GM12878 (cell line): ENCODE data around the gene CCHCR1. TPM values are rescaled to one million over a fixed set of nuclear protein-coding genes. Genes with fewer than 3 reads are reported as not detected.

Experiments used
- ATAC-seq: fragments of 200-7000 bp; cut with Tn5 transposase; 3 replicates; pipeline ENCODE4 v1.9.1; 2020; ENCODE audit warnings: mild to moderate bottlenecking, moderate library complexity
- BruUV-seq: library from RNA; stranded (reverse); fragments of 400-500 nt; replicated peaks from 2 replicates; lab custom pipeline; 2021; lab: Mats Ljungman, UMichigan
- CTCF ChIA-PET: fragments of 300-600 bp; sonication (Branson Sonifier 250); formaldehyde crosslinking; extraction: SDS; loops from one replicate; lab custom pipeline; 2021; ENCODE audit warnings: inconsistent platforms; lab: Yijun Ruan, JAX
- POLR2A ChIA-PET: fragments of 350-600 bp; formaldehyde crosslinking; extraction: SDS; loops from one replicate; lab custom pipeline; 2021; ENCODE audit warnings: inconsistent platforms; lab: Charles Lee
- RAD21 ChIA-PET: fragments of 300-600 bp; sonication (Branson Sonifier 250); formaldehyde crosslinking; loops from one replicate; lab custom pipeline; 2023; ENCODE audit warnings: antibody characterized with exemption; ENCODE audit not compliant: unreplicated experiment; lab: Charles Lee
- SMC1A ChIA-PET: fragments of 300-600 bp; sonication (Branson Sonifier 250); formaldehyde crosslinking; loops from one replicate; lab custom pipeline; 2023; ENCODE audit not compliant: unreplicated experiment, uncharacterized antibody; lab: Charles Lee
- DNase-seq: peaks from one replicate; pipeline ENCODE4 v3.0.0-alpha.2; 2011; ENCODE audit warnings: low read depth, low spot score
- FAIRE-seq: peaks from 3 replicates; lab custom pipeline; 2011; peaks lifted over from hg19 to GRCh38; lab: Jason Lieb, UNC
- H2AFZ ChIP-seq: 2 replicates; pipeline ENCODE4 v1.6.0; 2011; ENCODE audit warnings: low read depth, low read length, control low read depth; ENCODE audit not compliant: control insufficient read depth
- H3K27ac ChIP-seq: 2 replicates; pipeline ENCODE4 v1.5.1; 2011; ENCODE audit warnings: control low read depth; ENCODE audit not compliant: control insufficient read depth, insufficient read depth
- H3K27me3 ChIP-seq, 2 experiments: replicated peaks in 1 of 2; 2 replicates each; pipeline versions ENCODE4 v1.6.0 to v1.6.1; 2011; ENCODE audit warnings: low read length in 1 of 2; ENCODE audit not compliant: control insufficient read depth in 2 of 2, insufficient read depth in 2 of 2
- H3K36me3 ChIP-seq, 2 experiments: 2 replicates each; pipeline ENCODE4 v1.5.1; 2011; ENCODE audit warnings: low read length in 1 of 2; ENCODE audit not compliant: control insufficient read depth in 2 of 2, insufficient read depth in 2 of 2
- H3K4me1 ChIP-seq: 2 replicates; pipeline ENCODE4 v1.6.1; 2011; ENCODE audit warnings: mild to moderate bottlenecking, low read length, moderate library complexity, mixed read lengths; ENCODE audit not compliant: control insufficient read depth, insufficient read depth
- H3K4me2 ChIP-seq: 2 replicates; pipeline ENCODE4 v1.6.0; 2011; ENCODE audit warnings: control low read depth; ENCODE audit not compliant: control insufficient read depth, insufficient read depth
- H3K4me3 ChIP-seq: fragments of 200-600 bp; sonication (generic); 2 replicates; pipeline ENCODE4 v1.5.1; 2016
- H3K79me2 ChIP-seq: 2 replicates; pipeline ENCODE4 v1.6.0; 2011; ENCODE audit warnings: low read length; ENCODE audit not compliant: control insufficient read depth, insufficient read depth
- H3K9ac ChIP-seq: 2 replicates; pipeline ENCODE4 v1.8.0; 2011; ENCODE audit warnings: low read length, control low read depth, mixed read lengths; ENCODE audit not compliant: control insufficient read depth, insufficient read depth
- H3K9me3 ChIP-seq: replicated peaks from 3 replicates; pipeline ENCODE4 v1.5.1; 2011; ENCODE audit warnings: mild to moderate bottlenecking, low read length; ENCODE audit not compliant: control insufficient read depth, insufficient read depth
- H4K20me1 ChIP-seq: 2 replicates; pipeline ENCODE4 v1.6.0; 2011; ENCODE audit not compliant: control insufficient read depth, insufficient read depth
- BRCA1 ChIP-seq: IDR thresholded peaks from 2 replicates; pipeline ENCODE4 v1.6.1; 2011; ENCODE audit warnings: low read depth, low read length, improper control_type of control experiment
- EZH2 ChIP-seq: IDR thresholded peaks from 2 replicates; pipeline ENCODE4 v1.6.1; 2012; ENCODE audit warnings: low read depth, mild to moderate bottlenecking, control low read depth, inconsistent platforms, low read length, borderline replicate concordance; ENCODE audit not compliant: control insufficient read depth
- NFIC ChIP-seq: IDR thresholded peaks from 2 replicates; pipeline ENCODE4 v1.6.1; 2012; ENCODE audit warnings: low read depth, mild to moderate bottlenecking, inconsistent platforms, low read length, moderate library complexity
- NFXL1 ChIP-seq: fragments of 450-650 bp; IDR thresholded peaks from 2 replicates; pipeline ENCODE4 v1.6.1; 2017; ENCODE audit warnings: antibody characterized with exemption, mild to moderate bottlenecking, borderline replicate concordance
- TBL1XR1 ChIP-seq: IDR thresholded peaks from 2 replicates; pipeline ENCODE4 v1.6.1; 2012; ENCODE audit warnings: low read depth, low read length, improper control_type of control experiment
- YY1 ChIP-seq: IDR thresholded peaks from 2 replicates; pipeline ENCODE4 v1.6.1; 2011; ENCODE audit warnings: low read depth, mild to moderate bottlenecking, low read length
- WGBS: methylation state at CpG from one replicate; pipeline ENCODE4 v1.1.6; 2016; ENCODE audit warnings: low lambda C conversion rate; ENCODE audit not compliant: insufficient replicate concordance, insufficient coverage; ENCODE audit errors: missing lambda C conversion rate; 5-methylcytosine and 5-hydroxymethylcytosine counted together
- in situ Hi-C: fragments of 300-500 bp; cut with MboI; formaldehyde crosslinking; loops from 9 replicates; pipeline ENCODE4 v1.14.3; 2018; ENCODE audit warnings: mixed read lengths
- intact Hi-C: fragments of 100-400 bp; cut with micrococcal nuclease; formaldehyde crosslinking; loops from one replicate; pipeline ENCODE4 v1.14.2; 2022; ENCODE audit not compliant: unreplicated experiment
- polyA plus RNA-seq, 11 experiments: library from polyadenylated mRNA; depleted of rRNA in 4 of 11; unstranded in 6 of 11; stranded (reverse) in 5 of 11; fragments of >200 nt; fragmentation: Nextera tagmentation in 4 of 11; fragmentation: Illumina TruSeq in 1 of 11; extraction: Ambion mirVana in 4 of 11; extraction: Trizol in 1 of 11; gene quantifications; 1 replicate in 1 of 11; 2 replicates in 10 of 11; pipeline versions ENCODE4 v1.2.1 to v1.2.3, GENCODE V29; 2011 to 2016; ENCODE audit warnings: inconsistent platforms in 2 of 11, missing spikeins in 2 of 11, low read depth in 1 of 11
- total RNA-seq, 4 experiments: library from RNA; depleted of rRNA in 3 of 4; stranded (reverse); fragments of >200 nt in 3 of 4; fragmentation: Illumina TruSeq in 1 of 4; extraction: Trizol in 1 of 4; gene quantifications; 2 replicates each; pipeline versions ENCODE4 v1.2.1 to v1.2.3, GENCODE V29; 2013 to 2021
- TF ChIP-seq, protein P1 (sequence below): IDR thresholded peaks from 2 replicates; pipeline ENCODE4 v1.6.1; 2011; ENCODE audit warnings: borderline replicate concordance, low read depth, mild to moderate bottlenecking, moderate library complexity, low read length; ENCODE audit not compliant: insufficient read depth, poor library complexity, severe bottlenecking
- TF ChIP-seq, protein P2 (sequence below): IDR thresholded peaks from 2 replicates; pipeline ENCODE4 v1.6.1; 2012; ENCODE audit warnings: mild to moderate bottlenecking, low read depth, low read length
- TF ChIP-seq, protein P3 (sequence below): IDR thresholded peaks from 2 replicates; pipeline ENCODE4 v1.6.1; 2012; ENCODE audit warnings: low read length, inconsistent platforms

Gene CCHCR1
- total and polyA plus RNA-seq, 10 of the 15 experiments (the other 5 are each of a cell fraction or from before 2014, with no cell fraction given) = 1.0 to 35.2 (median 24.7) TPM

DNA sequence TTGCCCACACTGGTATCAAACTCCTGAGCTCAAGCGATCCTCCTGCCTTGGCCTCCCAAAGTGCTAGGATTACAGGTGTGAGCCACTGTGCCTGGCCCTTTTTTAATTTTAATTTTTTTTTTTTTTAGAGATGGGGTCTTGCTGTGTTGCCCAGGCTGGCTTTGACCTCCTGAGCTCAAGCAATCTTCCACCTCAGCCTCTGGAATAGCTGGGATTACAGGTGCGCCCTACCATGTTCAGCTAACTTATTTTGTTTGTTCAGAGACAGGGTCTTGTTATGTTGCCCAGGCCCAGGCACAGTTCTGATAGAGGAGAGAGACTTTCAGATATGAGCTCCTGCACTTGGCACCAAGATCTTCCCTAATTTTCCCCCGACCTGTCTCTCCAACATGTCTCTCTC, 26.9 kb downstream of the CCHCR1 start:
- POLR2A ChIA-PET = interaction anchor here (0.5 to 0.7 kb wide), 3 partner anchors 54 to 575 kb away, joined by 3 to 4 read pairs (median 3); no protein-coding TSS in a partner anchor
- H3K27me3 ChIP-seq = no peaks in the 10 kb centered on the region; a peak in 1 of 4 replicates

DNA sequence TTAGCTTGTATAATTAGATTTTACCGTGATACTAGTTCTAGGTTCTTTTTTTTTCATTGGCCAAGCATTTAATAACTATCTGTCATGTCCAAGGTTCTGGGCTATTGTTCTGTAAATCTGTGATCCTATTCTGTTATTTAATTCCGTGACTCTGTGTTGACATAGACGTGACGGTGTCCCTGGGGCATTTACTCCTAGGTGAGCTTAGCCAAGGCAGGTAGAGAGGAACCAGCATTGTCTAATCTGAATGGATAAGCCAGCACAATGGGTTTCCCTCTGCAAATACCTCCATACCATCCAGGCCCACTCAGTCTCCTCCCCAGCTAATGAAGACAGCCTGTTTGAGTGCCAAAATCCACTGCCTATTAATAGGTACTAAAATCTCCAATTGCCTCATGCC, 28.5 kb downstream of the CCHCR1 start:
- Histone ChIP-seq H3K9ac (no peak overlapping the region), H3K36me3 (no peaks in the 10 kb centered on the region), H3K27me3 (no peaks in the 10 kb centered on the region; a peak in 1 of 4 replicates), H4K20me1 (no peaks in the 10 kb centered on the region), H3K4me2 (no peak overlapping the region), H2AFZ (no peak overlapping the region), H3K79me2 (no peaks in the 10 kb centered on the region), H3K9me3 (no peaks in the 10 kb centered on the region), H3K4me3 (no peak overlapping the region), H3K27ac (no peak overlapping the region), H3K4me1 (no peaks in the 10 kb centered on the region; the same call in 1 of the 2 replicates)
- WGBS = 22% methylated on average over 4 of the region's 4 CpGs
- ATAC-seq (no peak), DNase-seq (no peak), FAIRE-seq (no peak)
- ChIA-PET CTCF (interaction anchor here (0.7 to 22.9 kb wide), 18 partner anchors 8 to 301 kb away, joined by 3 to 326 read pairs (median 4); partner anchors contain the start of genes C6orf15, CCHCR1, PSORS1C2 and TCF19), SMC1A (interaction anchor here (1.0 to 2.9 kb wide), 5 partner anchors 8 to 215 kb away, joined by 3 to 8 read pairs (median 3); partner anchors contain the start of gene VARS2), RAD21 (interaction anchor here (0.7 to 1.6 kb wide), 5 partner anchors 42 to 237 kb away, joined by 3 to 5 read pairs (median 4); no protein-coding TSS in a partner anchor), POLR2A (interaction anchor here (1.2 kb wide), 1 partner anchor 58 kb away, joined by 4 read pairs; no protein-coding TSS in a partner anchor)
- intact Hi-C loops (no loop called here), in situ Hi-C loops (no loop called here)
- no TSS peak for BruUV-seq
- no peak for TF ChIP-seq TBL1XR1
- no peak for TF ChIP-seq NFXL1
- TF ChIP-seq EZH2 = no peak
- TF ChIP-seq, protein P1, sequence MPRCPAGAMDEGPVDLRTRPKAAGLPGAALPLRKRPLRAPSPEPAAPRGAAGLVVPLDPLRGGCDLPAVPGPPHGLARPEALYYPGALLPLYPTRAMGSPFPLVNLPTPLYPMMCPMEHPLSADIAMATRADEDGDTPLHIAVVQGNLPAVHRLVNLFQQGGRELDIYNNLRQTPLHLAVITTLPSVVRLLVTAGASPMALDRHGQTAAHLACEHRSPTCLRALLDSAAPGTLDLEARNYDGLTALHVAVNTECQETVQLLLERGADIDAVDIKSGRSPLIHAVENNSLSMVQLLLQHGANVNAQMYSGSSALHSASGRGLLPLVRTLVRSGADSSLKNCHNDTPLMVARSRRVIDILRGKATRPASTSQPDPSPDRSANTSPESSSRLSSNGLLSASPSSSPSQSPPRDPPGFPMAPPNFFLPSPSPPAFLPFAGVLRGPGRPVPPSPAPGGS = no peak
- TF ChIP-seq YY1 = no peak
- TF ChIP-seq, protein P2, sequence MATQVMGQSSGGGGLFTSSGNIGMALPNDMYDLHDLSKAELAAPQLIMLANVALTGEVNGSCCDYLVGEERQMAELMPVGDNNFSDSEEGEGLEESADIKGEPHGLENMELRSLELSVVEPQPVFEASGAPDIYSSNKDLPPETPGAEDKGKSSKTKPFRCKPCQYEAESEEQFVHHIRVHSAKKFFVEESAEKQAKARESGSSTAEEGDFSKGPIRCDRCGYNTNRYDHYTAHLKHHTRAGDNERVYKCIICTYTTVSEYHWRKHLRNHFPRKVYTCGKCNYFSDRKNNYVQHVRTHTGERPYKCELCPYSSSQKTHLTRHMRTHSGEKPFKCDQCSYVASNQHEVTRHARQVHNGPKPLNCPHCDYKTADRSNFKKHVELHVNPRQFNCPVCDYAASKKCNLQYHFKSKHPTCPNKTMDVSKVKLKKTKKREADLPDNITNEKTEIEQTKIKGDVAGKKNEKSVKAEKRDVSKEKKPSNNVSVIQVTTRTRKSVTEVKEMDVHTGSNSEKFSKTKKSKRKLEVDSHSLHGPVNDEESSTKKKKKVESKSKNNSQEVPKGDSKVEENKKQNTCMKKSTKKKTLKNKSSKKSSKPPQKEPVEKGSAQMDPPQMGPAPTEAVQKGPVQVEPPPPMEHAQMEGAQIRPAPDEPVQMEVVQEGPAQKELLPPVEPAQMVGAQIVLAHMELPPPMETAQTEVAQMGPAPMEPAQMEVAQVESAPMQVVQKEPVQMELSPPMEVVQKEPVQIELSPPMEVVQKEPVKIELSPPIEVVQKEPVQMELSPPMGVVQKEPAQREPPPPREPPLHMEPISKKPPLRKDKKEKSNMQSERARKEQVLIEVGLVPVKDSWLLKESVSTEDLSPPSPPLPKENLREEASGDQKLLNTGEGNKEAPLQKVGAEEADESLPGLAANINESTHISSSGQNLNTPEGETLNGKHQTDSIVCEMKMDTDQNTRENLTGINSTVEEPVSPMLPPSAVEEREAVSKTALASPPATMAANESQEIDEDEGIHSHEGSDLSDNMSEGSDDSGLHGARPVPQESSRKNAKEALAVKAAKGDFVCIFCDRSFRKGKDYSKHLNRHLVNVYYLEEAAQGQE = no peak

More for the DNA sequence above, 26.9 kb downstream of the CCHCR1 start:
- SMC1A ChIA-PET = interaction anchor here (0.6 to 1.9 kb wide), 2 partner anchors 15 to 89 kb away, joined by 3 to 5 read pairs; no protein-coding TSS in a partner anchor
- Histone ChIP-seq H3K4me1 (no peaks in the 10 kb centered on the region; the same call in 1 of the 2 replicates), H3K27ac (no peak overlapping the region), H3K4me2 (no peak overlapping the region), H3K36me3 (no peaks in the 10 kb centered on the region), H3K4me3 (no peak overlapping the region), H4K20me1 (no peaks in the 10 kb centered on the region), H3K9ac (no peak overlapping the region), H3K9me3 (no peaks in the 10 kb centered on the region), H2AFZ (no peak overlapping the region), H3K79me2 (no peaks in the 10 kb centered on the region)
- FAIRE-seq = no peak
- no peak for ATAC-seq
- 63% methylated on average over 3 of the region's 3 CpGs for WGBS
- intact Hi-C loops (no loop called here), in situ Hi-C loops (no loop called here)
- no peak for DNase-seq
- BruUV-seq = no TSS peak
- TF ChIP-seq, protein P3, sequence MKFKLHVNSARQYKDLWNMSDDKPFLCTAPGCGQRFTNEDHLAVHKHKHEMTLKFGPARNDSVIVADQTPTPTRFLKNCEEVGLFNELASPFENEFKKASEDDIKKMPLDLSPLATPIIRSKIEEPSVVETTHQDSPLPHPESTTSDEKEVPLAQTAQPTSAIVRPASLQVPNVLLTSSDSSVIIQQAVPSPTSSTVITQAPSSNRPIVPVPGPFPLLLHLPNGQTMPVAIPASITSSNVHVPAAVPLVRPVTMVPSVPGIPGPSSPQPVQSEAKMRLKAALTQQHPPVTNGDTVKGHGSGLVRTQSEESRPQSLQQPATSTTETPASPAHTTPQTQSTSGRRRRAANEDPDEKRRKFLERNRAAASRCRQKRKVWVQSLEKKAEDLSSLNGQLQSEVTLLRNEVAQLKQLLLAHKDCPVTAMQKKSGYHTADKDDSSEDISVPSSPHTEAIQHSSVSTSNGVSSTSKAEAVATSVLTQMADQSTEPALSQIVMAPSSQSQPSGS = no peak
- TF ChIP-seq NFIC (no peak), BRCA1 (no peak)
- RAD21 ChIA-PET = interaction anchor here (0.8 to 1.6 kb wide), 3 partner anchors 62 to 236 kb away, joined by 3 to 5 read pairs (median 3); no protein-coding TSS in a partner anchor
- CTCF ChIA-PET = interaction anchor here (0.6 to 22.9 kb wide), 6 partner anchors 44 to 273 kb away, joined by 3 to 326 read pairs (median 3); no protein-coding TSS in a partner anchor
